ENCODE measurements around the gene MED7. TPM values are rescaled to one million over a fixed set of nuclear protein-coding genes. Genes with fewer than 3 reads are reported as not detected.

Gene MED7, protein sequence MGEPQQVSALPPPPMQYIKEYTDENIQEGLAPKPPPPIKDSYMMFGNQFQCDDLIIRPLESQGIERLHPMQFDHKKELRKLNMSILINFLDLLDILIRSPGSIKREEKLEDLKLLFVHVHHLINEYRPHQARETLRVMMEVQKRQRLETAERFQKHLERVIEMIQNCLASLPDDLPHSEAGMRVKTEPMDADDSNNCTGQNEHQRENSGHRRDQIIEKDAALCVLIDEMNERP
- total RNA-seq: 11.8 and 12.1 TPM in 2 replicates

DNA sequence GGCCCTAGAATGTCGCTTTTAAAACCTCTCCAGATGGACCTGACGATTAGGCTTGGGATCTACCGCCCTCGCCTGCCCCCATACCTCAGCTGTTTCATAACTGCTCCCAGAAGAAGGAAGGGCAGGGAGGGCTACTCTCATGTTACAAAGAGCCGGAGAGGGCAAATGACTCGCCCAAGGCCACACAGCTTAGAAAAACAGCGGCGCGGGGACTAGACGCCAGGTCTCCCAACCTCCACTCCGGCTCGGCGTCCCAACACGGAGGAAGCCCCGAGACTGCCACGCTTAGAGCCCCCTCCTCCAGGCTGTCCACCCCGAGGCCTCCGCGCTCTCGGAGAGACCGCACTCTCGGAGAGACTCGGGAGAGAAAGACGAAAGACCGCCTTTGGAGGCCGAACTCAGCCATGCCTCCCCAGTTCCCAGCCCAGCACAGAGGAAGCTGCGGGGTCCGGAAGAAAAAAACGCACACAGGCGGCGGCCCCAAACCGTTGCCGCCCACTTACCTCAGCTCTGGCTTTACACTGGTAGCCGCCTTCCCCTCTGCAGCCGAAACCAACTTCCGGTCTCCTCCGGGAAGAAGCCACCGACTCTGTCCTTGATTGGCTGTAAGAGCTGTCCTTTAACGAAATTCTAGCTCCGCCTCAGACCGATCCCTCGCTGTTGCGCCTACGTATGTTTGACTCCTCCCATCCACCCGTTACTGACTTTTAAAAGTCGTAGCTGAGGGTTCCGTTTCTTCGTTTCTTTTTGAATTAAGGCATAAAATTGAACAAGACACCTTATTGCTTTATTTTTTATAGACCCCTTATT, at the start of gene MED7:
Gene MED7, minus strand, starts transcription at position 549 of the 810 bp plus-strand sequence. CDS start 3,434 bp downstream, outside the sequence.

DNA sequence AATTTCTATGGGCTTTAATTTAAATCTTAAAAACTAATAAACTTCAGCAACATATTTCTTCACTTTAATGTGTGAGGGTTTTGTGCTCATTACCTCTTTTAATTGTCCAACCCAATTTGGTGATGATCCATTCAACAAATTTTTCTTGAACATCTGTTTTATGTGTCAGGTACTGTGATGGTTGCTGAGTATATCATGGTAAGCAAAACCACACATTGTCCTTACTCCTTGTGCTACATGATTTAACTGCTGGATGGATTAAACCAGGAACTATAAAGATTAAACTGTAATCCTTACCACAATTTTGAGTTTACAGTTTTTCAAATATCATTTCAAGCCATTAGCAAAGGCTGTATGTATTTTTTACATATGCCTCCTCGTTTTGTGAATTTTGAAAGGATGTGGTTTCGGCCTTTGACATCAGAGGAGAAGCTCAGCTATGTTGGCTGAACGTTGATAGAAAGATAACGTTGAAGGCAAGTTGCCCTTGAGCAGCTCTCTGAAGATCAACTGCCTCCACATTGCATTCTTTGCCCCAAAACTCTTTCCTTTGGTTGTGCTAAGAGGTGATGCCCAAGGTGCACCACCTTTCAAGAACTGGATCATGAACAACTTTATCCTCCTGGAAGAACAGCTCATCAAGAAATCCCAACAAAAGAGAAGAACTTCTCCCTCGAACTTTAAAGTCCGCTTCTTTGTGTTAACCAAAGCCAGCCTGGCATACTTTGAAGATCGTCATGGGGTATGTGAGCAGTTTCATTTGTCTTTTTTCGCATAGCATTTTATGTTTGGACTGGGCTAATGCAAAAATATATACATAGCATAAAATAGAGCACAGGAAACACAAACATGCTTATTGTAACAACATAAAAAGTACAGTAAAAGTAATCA, 38.0 kb upstream of the MED7 start, which contains the start of gene ITK:
Gene ITK, plus strand, starts transcription at position 467 of the 891 bp plus-strand sequence. Its CDS starts 138 bp downstream, at position 605.

DNA sequence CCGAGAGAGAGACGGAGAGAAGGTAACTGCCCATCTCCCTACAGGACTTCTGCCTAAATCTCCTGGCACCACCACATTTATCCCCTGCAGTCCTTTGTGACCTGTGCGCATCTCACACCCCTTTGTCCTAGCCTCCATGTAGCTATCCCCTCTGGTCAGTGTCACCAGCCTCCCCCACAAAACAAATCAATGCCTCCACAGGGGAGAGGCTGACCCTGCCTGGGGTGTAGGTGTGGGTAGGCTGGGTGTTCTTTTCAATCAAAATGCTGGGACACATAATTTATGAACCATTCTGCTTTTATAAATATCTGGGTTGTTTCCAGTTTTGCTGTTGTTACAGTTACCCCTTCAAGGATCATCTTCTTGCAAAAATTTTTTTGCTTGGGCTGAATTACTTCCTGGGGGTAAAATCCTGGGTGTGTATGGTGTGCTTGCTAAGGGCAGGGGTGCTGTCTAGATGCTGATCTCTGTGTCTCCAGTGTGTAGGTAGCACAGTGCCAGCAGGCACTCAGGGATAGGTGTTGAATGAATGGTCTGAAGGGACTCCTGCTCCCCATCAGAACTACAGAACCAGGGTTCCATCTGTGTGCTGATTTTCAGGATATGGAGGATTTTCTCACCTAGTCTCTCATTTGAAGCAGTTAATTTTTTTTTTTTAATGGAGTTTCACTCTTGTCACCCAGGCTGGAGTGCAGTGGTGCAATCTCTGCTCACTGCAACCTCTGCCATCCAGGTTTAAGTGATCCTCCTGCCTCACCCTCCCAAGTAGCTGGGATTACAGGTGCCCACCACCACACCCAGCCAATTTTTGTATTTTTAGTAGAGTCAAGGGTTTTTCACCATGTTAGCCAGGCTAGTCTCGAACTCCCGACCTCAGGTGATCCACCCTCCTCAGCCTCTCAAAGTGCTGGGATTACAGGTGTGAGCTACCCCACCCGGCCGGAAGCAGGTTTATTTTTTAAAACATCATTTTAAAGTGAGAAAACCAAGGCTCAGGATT, 23.8 kb upstream of the MED7 start, which contains the start of gene GARIN3:
Gene GARIN3, minus strand, starts transcription at position 51 of the 1,000 bp plus-strand sequence. CDS start 96 bp downstream, outside the sequence.

DNA sequence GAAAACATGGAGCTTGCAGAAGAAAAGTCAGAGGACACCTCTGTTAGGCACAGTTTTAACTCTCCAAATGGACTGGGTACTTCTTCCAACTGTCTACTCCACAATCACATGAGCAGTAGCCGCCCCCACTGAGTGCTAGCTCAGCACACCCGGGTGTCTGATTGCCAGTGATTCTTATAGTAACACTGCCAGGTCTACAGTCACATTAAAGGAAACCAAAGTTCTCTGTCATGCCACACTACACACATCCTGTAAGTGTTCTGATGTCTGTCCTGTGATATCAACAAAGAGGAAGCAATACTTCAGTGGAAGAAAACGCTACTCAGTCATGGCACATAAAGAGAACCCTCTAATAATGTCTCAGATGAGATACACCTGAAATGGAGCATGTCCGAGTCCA, 33.7 kb downstream of the MED7 start, which contains the start of gene HAVCR2:
Gene HAVCR2, minus strand, starts transcription at position 69 of the 400 bp plus-strand sequence. Its CDS starts 61 bp downstream, at position 8.

Other genes starting within 250 kb of the MED7 start
- not detected in 2 replicates for gene TIMD4, start 179.6 kb downstream of the MED7 start, total RNA-seq
- gene HAVCR1, start 83.7 kb downstream of the MED7 start, total RNA-seq: not detected in 2 replicates
- gene HAVCR2, start 33.8 kb downstream of the MED7 start, total RNA-seq: under 0.01 and 0.07 TPM in 2 replicates
- not detected in 2 replicates for gene GARIN3, start 23.4 kb upstream of the MED7 start, total RNA-seq
- not detected in 2 replicates for gene ITK, start 38.0 kb upstream of the MED7 start, total RNA-seq
- gene CYFIP2, start 123.3 kb upstream of the MED7 start, total RNA-seq: 29.0 and 34.7 TPM in 2 replicates

Measured in thoracic aorta endothelial cell (primary cell).